Measurements from ENCODE around the gene SORCS3. TPM values are rescaled to one million over a fixed set of nuclear protein-coding genes. Genes with fewer than 3 reads are reported as not detected.

Gene SORCS3
- total RNA-seq, 1 experiment from 2014 or later = not detected

- no peak for DNase-seq (ENCODE audit: low read depth)
These were observed 369.5 kb downstream of the SORCS3 start for GRCh38 chr10:105010411-105011121.

GRCh38 chr10:105017116-105017515, 376.0 kb downstream of the SORCS3 start:
- DNase-seq (ENCODE audit: low read depth) = peak; percentile 88

GRCh38 chr10:105017691-105018090, 376.6 kb downstream of the SORCS3 start:
- DNase-seq (ENCODE audit: low read depth) = peak; percentile 9

GRCh38 chr10:105023211-105024111, 382.4 kb downstream of the SORCS3 start:
- DNase-seq (ENCODE audit: low read depth) = peak; percentile 72

- DNase-seq (ENCODE audit: low read depth) = no peak
These were observed 383.1 kb downstream of the SORCS3 start for GRCh38 chr10:105024184-105024583.

GRCh38 chr10:105025092-105025491, 384.0 kb downstream of the SORCS3 start:
- peak; percentile 11 for DNase-seq (ENCODE audit: low read depth)

GRCh38 chr10:105026566-105026965, 385.5 kb downstream of the SORCS3 start:
- DNase-seq (ENCODE audit: low read depth) = no peak

- DNase-seq (ENCODE audit: low read depth) = no peak
These were observed 388.2 kb downstream of the SORCS3 start for GRCh38 chr10:105029286-105029685.

- DNase-seq (ENCODE audit: low read depth) = no peak
These were observed 395.9 kb downstream of the SORCS3 start for GRCh38 chr10:105037022-105037421.

- DNase-seq (ENCODE audit: low read depth) = no peak
These were observed 400.9 kb downstream of the SORCS3 start for GRCh38 chr10:105041956-105042355.

GRCh38 chr10:105042906-105043552, 401.9 kb downstream of the SORCS3 start:
- no peak for DNase-seq (ENCODE audit: low read depth)

- DNase-seq (ENCODE audit: low read depth) = no peak
These were observed 403.8 kb downstream of the SORCS3 start for GRCh38 chr10:105044902-105045301.

- DNase-seq (ENCODE audit: low read depth) = no peak
These were observed 415.3 kb downstream of the SORCS3 start for GRCh38 chr10:105056413-105056812.

GRCh38 chr10:105062951-105063350, 421.9 kb downstream of the SORCS3 start:
- DNase-seq (ENCODE audit: low read depth) = no peak

GRCh38 chr10:105063796-105064195, 422.7 kb downstream of the SORCS3 start:
- DNase-seq (ENCODE audit: low read depth) = peak; percentile 33

GRCh38 chr10:105068497-105068896, 427.4 kb downstream of the SORCS3 start:
- peak; percentile 29 for DNase-seq (ENCODE audit: low read depth)

GRCh38 chr10:105070249-105070648, 429.2 kb downstream of the SORCS3 start:
- DNase-seq (ENCODE audit: low read depth) = no peak

- DNase-seq (ENCODE audit: low read depth) = no peak
These were observed 429.9 kb downstream of the SORCS3 start for GRCh38 chr10:105070952-105071351.

- no peak for DNase-seq (ENCODE audit: low read depth)
These were observed 430.9 kb downstream of the SORCS3 start for GRCh38 chr10:105071980-105072379.

GRCh38 chr10:105073999-105074398, 432.9 kb downstream of the SORCS3 start:
- DNase-seq (ENCODE audit: low read depth) = no peak

GRCh38 chr10:105075031-105075430, 433.9 kb downstream of the SORCS3 start:
- DNase-seq (ENCODE audit: low read depth) = no peak

GRCh38 chr10:105085980-105086379, 444.9 kb downstream of the SORCS3 start:
- no peak for DNase-seq (ENCODE audit: low read depth)
